ENCODE data around the gene C1orf116.

The C1orf116 gene

GRCh38 chr1:207034998-207035397, 2.4 kb upstream of the C1orf116 start:
- DNase-seq (ENCODE audit: low spot score), result peak; percentile 47

GRCh38 chr1:207034208-207034607, 1.7 kb upstream of the C1orf116 start:
- DNase-seq (ENCODE audit: low spot score), result no peak

- DNase-seq (ENCODE audit: low spot score), result no peak
Measured at GRCh38 chr1:207033302-207033701, 746 bp upstream of the C1orf116 start.

- no peak for DNase-seq (ENCODE audit: low spot score)
Measured at GRCh38 chr1:207031632-207032264, 808 bp downstream of the C1orf116 start.

GRCh38 chr1:207031016-207031415, 1.5 kb downstream of the C1orf116 start:
- DNase-seq (ENCODE audit: low spot score), result no peak

GRCh38 chr1:207030522-207031009, 2.0 kb downstream of the C1orf116 start:
- no peak for DNase-seq (ENCODE audit: low spot score)

GRCh38 chr1:207029701-207030521, 2.6 kb downstream of the C1orf116 start:
- no peak for DNase-seq (ENCODE audit: low spot score)

- DNase-seq (ENCODE audit: low spot score), result no peak
Measured at GRCh38 chr1:207028884-207029650, 3.5 kb downstream of the C1orf116 start.

- DNase-seq (ENCODE audit: low spot score), result no peak
Measured at GRCh38 chr1:207027921-207028320, 4.6 kb downstream of the C1orf116 start.

GRCh38 chr1:207027206-207027777, 5.3 kb downstream of the C1orf116 start:
- peak; percentile 56 for DNase-seq (ENCODE audit: low spot score)

- DNase-seq (ENCODE audit: low spot score), result peak; percentile 33
Measured at GRCh38 chr1:207026104-207026534, 6.4 kb downstream of the C1orf116 start.

- peak; percentile 69 for DNase-seq (ENCODE audit: low spot score)
Measured at GRCh38 chr1:207025146-207025880, 7.2 kb downstream of the C1orf116 start.

- peak; percentile 23 for DNase-seq (ENCODE audit: low spot score)
Measured at GRCh38 chr1:207024202-207025145, 8.1 kb downstream of the C1orf116 start.

GRCh38 chr1:207022996-207023679, 9.4 kb downstream of the C1orf116 start:
- no peak for DNase-seq (ENCODE audit: low spot score)

GRCh38 chr1:207021876-207022596, 10.5 kb downstream of the C1orf116 start:
- DNase-seq (ENCODE audit: low spot score), result no peak

- no peak for DNase-seq (ENCODE audit: low spot score)
Measured at GRCh38 chr1:207021139-207021861, 11.3 kb downstream of the C1orf116 start.

GRCh38 chr1:207020709-207021107, 11.8 kb downstream of the C1orf116 start:
- DNase-seq (ENCODE audit: low spot score), result no peak

- DNase-seq (ENCODE audit: low spot score), result no peak
Measured at GRCh38 chr1:207020065-207020708, 12.4 kb downstream of the C1orf116 start.
